Neural progenitor cell (in vitro differentiated cells): ENCODE data around the gene PIK3CG. TPM values are rescaled to one million over a fixed set of nuclear protein-coding genes. Genes with fewer than 3 reads are reported as not detected.

Source experiments
- DNase-seq: peaks from one replicate; pipeline ENCODE4 v3.0.0-alpha.2; 2016; ENCODE audit warnings: low spot score
- H2AFZ ChIP-seq: fragments of 200-600 bp; sonication (generic); replicated peaks from 2 replicates; pipeline ENCODE4 v1.6.1; 2016; ENCODE audit warnings: antibody characterized with exemption
- H3F3A ChIP-seq: fragments of 200-600 bp; sonication (generic); 2 replicates; pipeline ENCODE4 v1.6.1; 2016; ENCODE audit warnings: antibody characterized with exemption, low read depth
- H3K27ac ChIP-seq: fragments of 200-600 bp; sonication (generic); 2 replicates; pipeline ENCODE4 v1.5.1; 2016; ENCODE audit warnings: mild to moderate bottlenecking
- H3K27me3 ChIP-seq: fragments of 200-600 bp; sonication (generic); 2 replicates; pipeline ENCODE4 v1.6.1; 2016; ENCODE audit warnings: mild to moderate bottlenecking, moderate library complexity
- H3K36me3 ChIP-seq: fragments of 200-600 bp; sonication (generic); 2 replicates; pipeline ENCODE4 v1.5.1; 2016
- H3K4me1 ChIP-seq: fragments of 200-600 bp; sonication (generic); 2 replicates; pipeline ENCODE4 v1.6.1; 2016; ENCODE audit warnings: mixed run types
- H3K4me2 ChIP-seq: fragments of 200-600 bp; sonication (generic); 2 replicates; pipeline ENCODE4 v1.6.1; 2016
- H3K4me3 ChIP-seq: fragments of 200-600 bp; sonication (generic); 2 replicates; pipeline ENCODE4 v1.5.1; 2016
- H3K79me2 ChIP-seq: fragments of 200-600 bp; sonication (generic); 2 replicates; pipeline ENCODE4 v1.6.1; 2016; ENCODE audit warnings: low read depth
- H3K9ac ChIP-seq: fragments of 200-600 bp; sonication (generic); 2 replicates; pipeline ENCODE4 v1.6.1; 2016
- H3K9me3 ChIP-seq: fragments of 200-600 bp; sonication (generic); 2 replicates; pipeline ENCODE4 v1.5.1; 2016; ENCODE audit warnings: low read depth
- H4K20me1 ChIP-seq: fragments of 200-600 bp; sonication (generic); 2 replicates; pipeline ENCODE4 v1.6.1; 2016; ENCODE audit warnings: low read depth
- H3K27ac Mint-ChIP-seq: 3 replicates; pipeline ENCODE4 v1.8.0; 2021; ENCODE audit warnings: mixed read lengths
- H3K27me3 Mint-ChIP-seq: 2 replicates; pipeline ENCODE4 v1.8.0; 2022; ENCODE audit warnings: low read depth, mild to moderate bottlenecking, inconsistent platforms, moderate library complexity, mixed read lengths; ENCODE audit not compliant: insufficient read depth
- H3K36me3 Mint-ChIP-seq: 3 replicates; pipeline ENCODE4 v1.8.0; 2021; ENCODE audit warnings: mixed read lengths
- H3K4me1 Mint-ChIP-seq: 3 replicates; pipeline ENCODE4 v1.8.0; 2021; ENCODE audit warnings: mixed read lengths
- H3K4me3 Mint-ChIP-seq: 3 replicates; pipeline ENCODE4 v1.8.0; 2021; ENCODE audit warnings: mild to moderate bottlenecking, moderate library complexity, mixed read lengths
- H3K9me3 Mint-ChIP-seq: 3 replicates; pipeline ENCODE4 v1.8.0; 2020; ENCODE audit warnings: mixed read lengths
- EZH2 ChIP-seq: fragments of 200-600 bp; sonication (generic); IDR thresholded peaks from 2 replicates; pipeline ENCODE4 v1.6.1; 2017; ENCODE audit warnings: antibody characterized with exemption, mild to moderate bottlenecking, moderate library complexity
- EZH2phosphoT487 ChIP-seq: fragments of 200-600 bp; sonication (generic); IDR thresholded peaks from 2 replicates; pipeline ENCODE4 v1.6.1; 2017; ENCODE audit warnings: antibody characterized with exemption
- total RNA-seq: library from RNA; depleted of rRNA; stranded (reverse); fragments of >200 nt; gene quantifications from 2 replicates; pipeline ENCODE4 v1.2.3, GENCODE V29; 2015; ENCODE audit warnings: low replicate concordance
- TF ChIP-seq, protein P1 (sequence below): fragments of 200-600 bp; sonication (generic); IDR thresholded peaks from 2 replicates; pipeline ENCODE4 v1.5.1; 2017; ENCODE audit warnings: antibody characterized with exemption, mild to moderate bottlenecking

PIK3CG gene
- total RNA-seq, 1 donor from 2014 or later = not detected

DNA sequence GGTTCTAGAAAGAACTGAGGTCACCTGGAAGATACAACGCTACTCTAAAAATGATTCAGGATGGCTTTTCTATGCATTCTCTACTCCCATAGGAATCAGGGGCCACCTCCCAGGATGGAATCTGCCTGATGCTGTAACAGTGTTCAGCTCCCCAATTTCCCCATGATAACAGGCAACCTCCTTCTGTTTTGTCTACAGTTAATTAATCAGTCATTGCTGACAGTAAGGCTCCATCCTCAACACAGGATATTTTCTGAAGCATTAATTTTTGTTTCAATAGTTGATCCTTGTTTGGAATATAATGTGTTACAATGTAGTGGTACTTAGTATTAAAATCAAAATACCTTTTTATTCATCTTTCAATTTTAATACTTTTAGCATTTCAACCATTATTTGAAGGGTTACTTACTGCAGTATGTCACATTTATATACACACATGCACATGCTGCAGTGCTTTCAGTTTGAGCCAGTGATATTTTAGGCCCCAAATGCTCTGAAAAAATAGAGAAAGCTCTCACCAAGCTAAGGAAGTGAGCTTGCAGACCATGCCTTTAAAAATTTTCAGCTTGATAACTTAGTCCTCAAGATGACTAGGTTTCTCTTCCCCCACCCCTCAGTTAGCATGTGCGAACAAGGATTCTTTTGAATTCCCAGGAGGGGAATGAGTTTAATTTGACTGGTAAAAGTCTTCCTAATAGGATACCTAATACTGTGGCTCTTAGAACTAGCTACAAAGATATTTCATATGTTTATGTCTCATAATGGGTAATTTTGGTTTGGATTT, 592 bp upstream of the PIK3CG start:
- no peaks in the 10 kb centered on the region for H3K36me3 ChIP-seq
- no peak overlapping the region for H3K9ac ChIP-seq
- H3K27me3 Mint-ChIP-seq = peaks cover 5% of the 10 kb centered on the region
- H3K4me3 ChIP-seq = no peak overlapping the region
- no peak overlapping the region for H3K4me3 Mint-ChIP-seq
- H3K27ac ChIP-seq = no peak overlapping the region
- no peak for DNase-seq
- H3K36me3 Mint-ChIP-seq = no peaks in the 10 kb centered on the region
- H3K4me1 ChIP-seq = no peaks in the 10 kb centered on the region
- no peak overlapping the region for H3K27ac Mint-ChIP-seq
- peaks cover 3% of the 10 kb centered on the region for H3K4me1 Mint-ChIP-seq
- H3K9me3 Mint-ChIP-seq = no peaks in the 10 kb centered on the region
- no peak overlapping the region for H3K4me2 ChIP-seq
- TF ChIP-seq, protein P1, sequence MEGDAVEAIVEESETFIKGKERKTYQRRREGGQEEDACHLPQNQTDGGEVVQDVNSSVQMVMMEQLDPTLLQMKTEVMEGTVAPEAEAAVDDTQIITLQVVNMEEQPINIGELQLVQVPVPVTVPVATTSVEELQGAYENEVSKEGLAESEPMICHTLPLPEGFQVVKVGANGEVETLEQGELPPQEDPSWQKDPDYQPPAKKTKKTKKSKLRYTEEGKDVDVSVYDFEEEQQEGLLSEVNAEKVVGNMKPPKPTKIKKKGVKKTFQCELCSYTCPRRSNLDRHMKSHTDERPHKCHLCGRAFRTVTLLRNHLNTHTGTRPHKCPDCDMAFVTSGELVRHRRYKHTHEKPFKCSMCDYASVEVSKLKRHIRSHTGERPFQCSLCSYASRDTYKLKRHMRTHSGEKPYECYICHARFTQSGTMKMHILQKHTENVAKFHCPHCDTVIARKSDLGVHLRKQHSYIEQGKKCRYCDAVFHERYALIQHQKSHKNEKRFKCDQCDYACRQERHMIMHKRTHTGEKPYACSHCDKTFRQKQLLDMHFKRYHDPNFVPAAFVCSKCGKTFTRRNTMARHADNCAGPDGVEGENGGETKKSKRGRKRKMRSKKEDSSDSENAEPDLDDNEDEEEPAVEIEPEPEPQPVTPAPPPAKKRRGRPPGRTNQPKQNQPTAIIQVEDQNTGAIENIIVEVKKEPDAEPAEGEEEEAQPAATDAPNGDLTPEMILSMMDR = no peak
- TF ChIP-seq EZH2 (no peak), EZH2phosphoT487 (no peak)
- H3K9me3 ChIP-seq = no peaks in the 10 kb centered on the region
- H3F3A ChIP-seq = no peaks in the 10 kb centered on the region
- no peaks in the 10 kb centered on the region for H4K20me1 ChIP-seq
- no peaks in the 10 kb centered on the region for H3K79me2 ChIP-seq
- no peak overlapping the region for H2AFZ ChIP-seq
- H3K27me3 ChIP-seq = no peaks in the 10 kb centered on the region

DNA sequence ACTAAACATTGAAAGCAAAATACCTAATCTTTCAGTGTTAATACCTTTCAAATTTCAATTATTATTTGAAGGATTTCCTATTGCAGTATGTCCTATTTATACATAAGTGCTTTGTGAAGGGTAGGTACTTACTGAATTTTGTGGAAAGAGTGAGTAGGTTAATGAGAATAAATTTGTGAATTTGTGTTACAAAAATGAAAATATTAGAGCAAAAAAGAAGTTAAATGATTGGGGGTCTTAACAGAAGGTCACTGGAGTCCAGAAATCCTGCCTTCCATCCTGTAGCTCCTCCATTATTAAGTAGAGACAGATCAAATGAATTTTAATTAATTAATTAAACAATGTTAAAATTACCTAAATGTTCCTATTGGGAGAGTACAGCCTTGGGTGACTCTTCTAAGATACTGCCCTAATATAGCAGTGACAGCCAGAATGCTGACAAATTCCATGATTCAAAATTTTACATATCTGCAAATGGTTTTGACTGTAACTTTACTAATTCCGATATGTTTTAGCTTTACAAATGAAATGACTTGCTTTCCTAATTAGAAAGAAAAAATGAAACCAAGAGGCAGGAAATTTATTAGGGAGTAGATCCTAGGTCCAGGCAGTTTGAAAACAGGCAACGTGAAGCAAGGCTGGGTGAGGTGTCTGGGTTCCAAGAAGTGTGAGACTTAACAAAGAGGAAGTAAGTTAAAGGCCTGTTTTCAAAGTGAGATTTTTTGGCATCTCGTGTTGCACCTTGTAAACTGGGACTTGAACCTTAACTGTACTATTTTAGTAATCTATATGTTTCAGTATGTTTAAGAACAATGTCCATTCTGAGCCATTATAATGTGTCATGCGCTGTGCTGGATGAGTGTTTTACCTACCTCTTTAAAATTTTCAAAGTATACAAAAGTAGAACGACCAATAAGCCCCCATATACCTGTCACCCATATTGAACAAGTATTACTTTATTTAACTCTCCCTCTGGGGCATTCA, 1.5 kb downstream of the PIK3CG start:
- no peak overlapping the region for H3K4me2 ChIP-seq
- no peaks in the 10 kb centered on the region for H3F3A ChIP-seq
- no peaks in the 10 kb centered on the region for H3K27me3 ChIP-seq
- H3K27ac Mint-ChIP-seq = no peak overlapping the region
- H3K4me3 ChIP-seq = no peak overlapping the region
- H3K4me3 Mint-ChIP-seq = no peak overlapping the region
- H3K27ac ChIP-seq = no peak overlapping the region
- no peaks in the 10 kb centered on the region for H3K79me2 ChIP-seq
- no peak overlapping the region for H3K9ac ChIP-seq
- H4K20me1 ChIP-seq = no peaks in the 10 kb centered on the region
- no peaks in the 10 kb centered on the region for H3K36me3 ChIP-seq
- no peak overlapping the region for H2AFZ ChIP-seq
- peaks cover 3% of the 10 kb centered on the region for H3K4me1 Mint-ChIP-seq
- DNase-seq = no peak
- no peaks in the 10 kb centered on the region for H3K9me3 Mint-ChIP-seq
- TF ChIP-seq EZH2phosphoT487 (no peak), EZH2 (no peak)
- TF ChIP-seq, protein P1 = no peak
- peaks cover 2% of the 10 kb centered on the region for H3K27me3 Mint-ChIP-seq
- H3K4me1 ChIP-seq = no peaks in the 10 kb centered on the region
- no peaks in the 10 kb centered on the region for H3K36me3 Mint-ChIP-seq
- no peaks in the 10 kb centered on the region for H3K9me3 ChIP-seq

DNA sequence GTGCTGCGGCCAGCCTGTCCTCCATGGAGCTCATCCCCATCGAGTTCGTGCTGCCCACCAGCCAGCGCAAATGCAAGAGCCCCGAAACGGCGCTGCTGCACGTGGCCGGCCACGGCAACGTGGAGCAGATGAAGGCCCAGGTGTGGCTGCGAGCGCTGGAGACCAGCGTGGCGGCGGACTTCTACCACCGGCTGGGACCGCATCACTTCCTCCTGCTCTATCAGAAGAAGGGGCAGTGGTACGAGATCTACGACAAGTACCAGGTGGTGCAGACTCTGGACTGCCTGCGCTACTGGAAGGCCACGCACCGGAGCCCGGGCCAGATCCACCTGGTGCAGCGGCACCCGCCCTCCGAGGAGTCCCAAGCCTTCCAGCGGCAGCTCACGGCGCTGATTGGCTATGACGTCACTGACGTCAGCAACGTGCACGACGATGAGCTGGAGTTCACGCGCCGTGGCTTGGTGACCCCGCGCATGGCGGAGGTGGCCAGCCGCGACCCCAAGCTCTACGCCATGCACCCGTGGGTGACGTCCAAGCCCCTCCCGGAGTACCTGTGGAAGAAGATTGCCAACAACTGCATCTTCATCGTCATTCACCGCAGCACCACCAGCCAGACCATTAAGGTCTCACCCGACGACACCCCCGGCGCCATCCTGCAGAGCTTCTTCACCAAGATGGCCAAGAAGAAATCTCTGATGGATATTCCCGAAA, 2.7 kb downstream of the PIK3CG start:
- Histone ChIP-seq H3K27ac (no peak overlapping the region), H3K4me2 (no peak overlapping the region), H3F3A (no peaks in the 10 kb centered on the region), H3K36me3 (no peaks in the 10 kb centered on the region), H3K27me3 (no peaks in the 10 kb centered on the region), H3K9me3 (no peaks in the 10 kb centered on the region), H3K4me3 (no peak overlapping the region), H3K4me1 (no peaks in the 10 kb centered on the region), H3K9ac (no peak overlapping the region), H4K20me1 (no peaks in the 10 kb centered on the region), H3K79me2 (no peaks in the 10 kb centered on the region), H2AFZ (no peak overlapping the region)
- H3K4me3 Mint-ChIP-seq = no peak overlapping the region
- DNase-seq = no peak
- H3K27ac Mint-ChIP-seq = no peak overlapping the region
- peaks cover 2% of the 10 kb centered on the region for H3K27me3 Mint-ChIP-seq
- H3K36me3 Mint-ChIP-seq = no peaks in the 10 kb centered on the region
- peaks cover 3% of the 10 kb centered on the region for H3K4me1 Mint-ChIP-seq
- H3K9me3 Mint-ChIP-seq = no peaks in the 10 kb centered on the region
- TF ChIP-seq EZH2 = no peak
- TF ChIP-seq, protein P1 = no peak
- TF ChIP-seq EZH2phosphoT487 = no peak
